Tibial nerve (tissue), 3 donors: Measurements from ENCODE around the gene JUND.

ENCODE experiments used
- CTCF ChIP-seq, 5 experiments: fragments of 200-600 bp in 3 of 5; fragments of 450-650 bp in 2 of 5; sonication (generic) in 3 of 5; IDR thresholded peaks; one replicate each; pipeline ENCODE4 v1.5.1; 2016 to 2019; ENCODE audit warnings: antibody characterized with exemption in 5 of 5, mild to moderate bottlenecking in 3 of 5, moderate library complexity in 2 of 5
- POLR2A ChIP-seq, 2 donors: fragments of 450-650 bp; IDR thresholded peaks; one replicate each; pipeline ENCODE4 v1.6.1; 2017; ENCODE audit warnings: antibody characterized with exemption in 2 of 2, mild to moderate bottlenecking in 2 of 2, moderate library complexity in 2 of 2

GRCh38 chr19:18320865-18321733 is 39.7 kb upstream of the JUND start:
- no peak for TF ChIP-seq POLR2A (IDR thresholded peaks at IDR 0.05)
- no peak for TF ChIP-seq CTCF (IDR thresholded peaks at IDR 0.05)
